Non-pigmented ciliary epithelial cell (primary cell): ENCODE measurements around the gene ZNF598.
"Not testable (repeated sequence)": the region's sequence is repeated elsewhere in the genome, so short reads cannot be mapped to it uniquely, and the experiment has no call there.

Experiments
- DNase-seq: peaks from one replicate; pipeline ENCODE4 v3.0.0-alpha.2; 2010; ENCODE audit warnings: low read depth

The ZNF598 gene

GRCh38 chr16:1958143-1958491 is 51.5 kb downstream of the ZNF598 start:
- DNase-seq: not testable (repeated sequence)

DNA sequence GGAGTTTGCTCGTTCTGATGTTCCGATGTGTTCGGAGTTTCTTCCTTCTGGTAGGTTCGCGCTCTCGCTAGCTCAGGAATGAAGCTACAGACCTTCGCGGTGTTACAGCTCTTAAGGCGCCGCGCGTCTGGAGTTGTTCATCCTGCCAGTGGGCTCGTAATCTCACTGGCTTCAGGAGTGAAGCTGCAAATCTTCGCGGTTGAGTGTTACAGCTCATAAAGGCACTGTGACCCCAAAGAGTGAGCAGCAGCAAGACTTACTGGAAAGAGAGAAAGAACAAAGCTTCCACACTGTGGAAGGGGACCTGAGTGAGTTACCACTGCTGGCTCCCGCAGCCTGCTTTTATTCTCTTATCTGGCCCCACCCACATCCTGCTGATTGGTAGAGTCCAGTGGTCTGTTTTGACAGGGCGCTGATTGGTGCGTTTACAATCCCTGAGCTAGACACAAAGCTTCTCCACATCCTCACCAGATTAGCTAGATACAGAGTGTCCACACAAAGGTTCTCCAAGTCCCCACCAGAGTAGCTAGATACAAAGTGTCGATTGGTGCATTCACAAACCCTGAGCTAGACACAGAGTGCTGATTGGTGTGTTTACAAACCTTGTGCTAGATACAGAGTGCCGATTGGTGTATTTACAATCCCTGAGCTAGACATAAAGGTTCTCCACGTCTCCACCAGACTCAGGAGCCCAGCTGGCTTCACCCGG is 52.0 kb downstream of the ZNF598 start:
- not testable (repeated sequence) for DNase-seq

DNA sequence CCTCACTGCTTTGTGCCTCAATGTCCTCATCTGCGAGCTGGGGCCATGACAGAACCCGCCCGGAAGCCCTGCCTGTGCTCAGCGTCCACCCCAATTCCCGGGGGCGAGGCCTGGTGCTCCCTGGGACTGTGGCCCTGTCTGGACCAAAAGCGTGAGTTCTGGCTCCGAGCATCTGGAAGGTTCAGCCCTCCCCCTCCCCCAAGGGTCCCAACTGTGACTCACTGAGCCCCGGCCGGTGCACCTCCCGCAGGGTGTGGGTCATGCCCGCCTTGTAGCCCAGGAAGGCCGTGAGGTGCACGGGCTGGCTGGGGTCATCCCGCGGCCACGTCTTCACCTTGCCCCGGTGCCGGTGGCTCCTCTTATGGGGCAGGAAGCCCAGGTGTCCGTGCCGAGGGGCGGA is 55.9 kb downstream of the ZNF598 start:
- no peak for DNase-seq

GRCh38 chr16:1950559-1950958 is 59.1 kb downstream of the ZNF598 start:
- DNase-seq: no peak

DNA sequence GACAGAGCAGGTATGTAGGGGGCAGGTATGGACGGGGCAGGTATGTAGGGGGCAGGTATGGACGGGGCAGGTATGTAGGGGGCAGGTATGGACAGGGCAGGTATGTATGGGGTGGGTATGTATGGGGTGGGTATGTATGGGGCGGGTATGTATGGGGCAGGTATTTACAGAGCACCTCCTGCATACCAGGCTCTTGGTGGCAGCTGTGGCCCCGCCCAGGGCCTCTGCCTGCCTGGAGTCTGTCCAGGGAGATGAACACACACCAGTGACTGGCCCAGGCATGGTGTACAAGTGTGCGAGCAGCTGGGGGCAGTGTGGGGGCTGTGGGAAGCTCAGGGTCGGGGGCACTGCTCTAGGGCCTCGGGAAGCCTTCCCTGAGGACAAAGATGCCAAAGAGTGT is 59.6 kb downstream of the ZNF598 start:
- no peak for DNase-seq

DNA sequence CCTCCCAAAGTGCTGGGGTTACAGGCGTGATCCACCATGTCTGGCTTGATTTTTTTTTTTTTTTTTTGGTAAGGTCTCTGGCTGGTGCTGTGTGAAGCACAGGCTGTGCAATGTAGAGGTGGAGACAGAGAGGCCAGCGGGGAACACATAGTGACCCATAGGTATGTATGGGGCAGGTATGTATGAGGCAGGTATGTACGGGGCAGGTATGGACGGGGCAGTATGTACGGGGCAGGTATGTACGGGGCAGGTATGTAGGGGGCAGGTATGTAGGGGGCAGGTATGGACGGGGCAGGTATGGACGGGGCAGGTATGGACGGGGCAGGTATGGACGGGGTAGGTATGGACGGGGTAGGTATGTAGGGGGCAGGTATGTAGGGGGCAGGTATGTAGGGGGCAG is 60.1 kb downstream of the ZNF598 start:
- DNase-seq: no peak
